Right atrium auricular region (tissue), 2 donors: ENCODE measurements around the gene ITGB8. TPM values are rescaled to one million over a fixed set of nuclear protein-coding genes. Genes with fewer than 3 reads are reported as not detected.

Experiments
- DNase-seq: peaks from one replicate; pipeline ENCODE4 v3.0.0-alpha.2; 2019; ENCODE audit warnings: low spot score
- H3K27ac ChIP-seq, 2 donors: fragments of 200-600 bp; sonication (generic); 1 replicate in 1 of 2; 2 replicates in 1 of 2; pipeline ENCODE4 v1.5.1; 2016 to 2019
- H3K27me3 ChIP-seq, 2 donors: fragments of 200-600 bp; sonication (generic); one replicate each; pipeline versions ENCODE4 v1.5.1 to v1.6.0; 2017 to 2019
- H3K36me3 ChIP-seq: fragments of 200-600 bp; sonication (generic); one replicate; pipeline ENCODE4 v1.5.1; 2016
- H3K4me1 ChIP-seq, 2 donors: fragments of 200-600 bp; sonication (generic); one replicate each; pipeline versions ENCODE4 v1.5.1 to v1.6.0; 2017 to 2019
- H3K4me3 ChIP-seq, 2 donors: fragments of 200-600 bp; sonication (generic); 1 replicate in 1 of 2; 2 replicates in 1 of 2; pipeline ENCODE4 v1.5.1; 2017 to 2019; ENCODE audit warnings: mild to moderate bottlenecking in 1 of 2, moderate library complexity in 1 of 2
- H3K9me3 ChIP-seq, 2 donors: fragments of 200-600 bp; sonication (generic); one replicate each; pipeline ENCODE4 v1.5.1; 2019
- CTCF ChIP-seq, 2 donors: fragments of 200-600 bp; sonication (generic); IDR thresholded peaks; one replicate each; pipeline ENCODE4 v1.5.1; 2019; ENCODE audit warnings: antibody characterized with exemption in 2 of 2
- total RNA-seq, 2 donors: library from RNA; depleted of rRNA; stranded (reverse); fragments of >200 nt; gene quantifications; one replicate each; pipeline ENCODE4 v1.1.0, GENCODE V29; 2016

Gene ITGB8
- total RNA-seq, 2 donors from 2014 or later: 4.9 to 8.6 TPM

GRCh38 chr7:20317413-20317812 lies 13.3 kb upstream of the ITGB8 start:
- no peak for TF ChIP-seq CTCF (IDR thresholded peaks at IDR 0.05)
- no peak overlapping the region for H3K4me3 ChIP-seq
- no peaks in the 10 kb centered on the region for H3K36me3 ChIP-seq
- H3K4me1 ChIP-seq: no peaks in the 10 kb centered on the region
- H3K27ac ChIP-seq: no peak overlapping the region
- DNase-seq: no peak
- H3K27me3 ChIP-seq: no peaks in the 10 kb centered on the region
- H3K9me3 ChIP-seq: no peaks in the 10 kb centered on the region

GRCh38 chr7:20318933-20319332 lies 11.8 kb upstream of the ITGB8 start:
- Histone ChIP-seq H3K4me1 (no peaks in the 10 kb centered on the region), H3K27me3 (no peaks in the 10 kb centered on the region), H3K4me3 (no peak overlapping the region), H3K27ac (no peak overlapping the region), H3K9me3 (no peaks in the 10 kb centered on the region), H3K36me3 (no peaks in the 10 kb centered on the region)
- no peak for TF ChIP-seq CTCF (IDR thresholded peaks at IDR 0.05)
- DNase-seq: no peak

- DNase-seq: no peak
- no peak for TF ChIP-seq CTCF (IDR thresholded peaks at IDR 0.05)
- no peaks in the 10 kb centered on the region for H3K36me3 ChIP-seq
- no peaks in the 10 kb centered on the region for H3K4me1 ChIP-seq
- H3K27me3 ChIP-seq: no peaks in the 10 kb centered on the region
- H3K4me3 ChIP-seq: no peak overlapping the region
- no peak overlapping the region for H3K27ac ChIP-seq
- no peaks in the 10 kb centered on the region for H3K9me3 ChIP-seq
Observed at GRCh38 chr7:20320322-20320721, 10.4 kb upstream of the ITGB8 start.

- Histone ChIP-seq H3K27ac (no peak overlapping the region), H3K36me3 (no peaks in the 10 kb centered on the region), H3K9me3 (no peaks in the 10 kb centered on the region), H3K4me3 (no peak overlapping the region), H3K4me1 (no peaks in the 10 kb centered on the region), H3K27me3 (no peaks in the 10 kb centered on the region)
- DNase-seq: no peak
- TF ChIP-seq CTCF (IDR thresholded peaks at IDR 0.05): no peak
Observed at GRCh38 chr7:20320786-20321185, 9.9 kb upstream of the ITGB8 start.

- no peaks in the 10 kb centered on the region for H3K27me3 ChIP-seq
- H3K27ac ChIP-seq: no peak overlapping the region
- no peaks in the 10 kb centered on the region for H3K9me3 ChIP-seq
- DNase-seq: no peak
- H3K4me3 ChIP-seq: no peak overlapping the region
- TF ChIP-seq CTCF (IDR thresholded peaks at IDR 0.05): no peak
- H3K36me3 ChIP-seq: no peaks in the 10 kb centered on the region
- peaks cover 0 to 3% of the 10 kb centered on the region in 2 donors for H3K4me1 ChIP-seq
Observed at GRCh38 chr7:20323595-20323994, 7.1 kb upstream of the ITGB8 start.

- Histone ChIP-seq H3K27me3 (no peaks in the 10 kb centered on the region), H3K4me1 (peaks cover 0 to 3% of the 10 kb centered on the region in 2 donors), H3K27ac (no peak overlapping the region), H3K9me3 (no peaks in the 10 kb centered on the region), H3K4me3 (no peak overlapping the region), H3K36me3 (no peaks in the 10 kb centered on the region)
- no peak for DNase-seq
- TF ChIP-seq CTCF (IDR thresholded peaks at IDR 0.05): no peak
Observed at GRCh38 chr7:20326342-20326741, 4.4 kb upstream of the ITGB8 start.
